ENCODE measurements around the gene ESYT2. TPM values are rescaled to one million over a fixed set of nuclear protein-coding genes. Genes with fewer than 3 reads are reported as not detected.
A peak's percentile ranks its signal among the peaks of the same experiment; 100 is the strongest.

The ESYT2 gene
- total and polyA plus RNA-seq, 9 of the 15 experiments (the other 6 are each of a cell fraction or from before 2014, with no cell fraction given) = 5.8 to 86.9 (median 64.7) TPM

DNA sequence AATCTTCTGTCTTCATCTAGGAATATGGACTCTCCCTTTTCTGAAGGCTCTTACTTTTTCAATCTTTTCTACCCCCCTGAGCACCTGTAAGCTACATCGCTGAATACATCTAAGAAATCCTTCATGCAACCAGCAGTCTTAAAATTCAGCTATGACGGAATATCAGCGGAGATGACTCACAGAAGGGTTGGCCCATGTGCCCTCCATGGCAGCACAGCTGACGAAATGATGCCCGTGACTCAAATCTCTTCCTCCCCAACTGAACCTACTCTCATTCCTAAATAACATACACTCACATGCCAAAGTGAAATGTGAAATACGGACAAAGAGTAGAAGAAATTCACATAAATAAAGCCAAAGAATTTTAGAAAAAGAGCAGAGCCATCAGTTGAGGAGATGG lies 94.4 kb downstream of the ESYT2 start (continued):
- no peak for TF ChIP-seq PATZ1 (CRISPR knock-in tag; IDR thresholded peaks at IDR 0.05; ENCODE audit: borderline replicate concordance)
- no peak for TF ChIP-seq PCBP1 (IDR thresholded peaks at IDR 0.05; ENCODE audit: low read depth, low read length, poor library complexity, severe bottlenecking)

GRCh38 chr7:158733775-158734494 lies 95.4 kb downstream of the ESYT2 start:
- in situ Hi-C loops (cut with MboI) (no loop called here), intact Hi-C loops (cut with micrococcal nuclease) (no loop called here)
- H3K4me2 ChIP-seq (ENCODE audit: insufficient read depth, low read length) = no peak overlapping the region
- ATAC-seq (peak; percentile 70), FAIRE-seq (no peak), DNase-seq (ENCODE audit: extremely low read depth in 1 of 4, low spot score in 3 of 4) (no peak)
- H3K9me3 ChIP-seq (replicated peaks; ENCODE audit: control insufficient read depth, insufficient read depth, low read depth, low read length) = no peaks in the 10 kb centered on the region
- H3K4me1 ChIP-seq (replicated peaks in 1 of 2; ENCODE audit: control insufficient read depth in 2 of 2, insufficient read depth in 2 of 2, low read length in 2 of 2) = peaks cover 0 to 13% of the 10 kb centered on the region in 2 experiments; a peak in 2 of 5 replicates
- 94% methylated on average over 19 of the region's 19 CpGs for WGBS (ENCODE audit: insufficient coverage, low coverage, missing lambda C conversion rate)
- no peak overlapping the region for H3K4me3 ChIP-seq
- peaks cover 83% of the 10 kb centered on the region for H3K36me3 ChIP-seq (ENCODE audit: control insufficient read depth, insufficient read depth, low read length)
- CTCF ChIA-PET (ENCODE audit: low intra/inter-chr PET ratio) = no interaction called here
- H3K27ac ChIP-seq (ENCODE audit: extremely low read depth, low read depth, low read length) = no peak overlapping the region
- H3K79me2 ChIP-seq (ENCODE audit: control insufficient read depth, insufficient read depth, low read length) = no peaks in the 10 kb centered on the region
- no TSS peak for BruUV-seq (replicated peaks)
- no peaks in the 10 kb centered on the region for H4K20me1 ChIP-seq (replicated peaks; ENCODE audit: control insufficient read depth, insufficient read depth, low read length)
- POLR2A ChIA-PET = interaction anchor here (0.6 to 2.0 kb wide), 8 partner anchors 8 to 368 kb away, joined by 3 to 6 read pairs (median 3); partner anchors contain the start of gene NCAPG2
- H3K27me3 ChIP-seq (ENCODE audit: control insufficient read depth in 2 of 2, insufficient read depth in 2 of 2, low read length in 2 of 2) = no peaks in the 10 kb centered on the region
- no peak overlapping the region for H3K9ac ChIP-seq (ENCODE audit: insufficient read depth in 1 of 2, low read depth in 2 of 2, low read length in 2 of 2)
- H2AFZ ChIP-seq (ENCODE audit: low read depth, low read length) = no peak overlapping the region
- no peaks in the 10 kb centered on the region for H3K9me1 ChIP-seq (ENCODE audit: control insufficient read depth, insufficient read depth, low read length)
- TF ChIP-seq GTF2F1 (IDR thresholded peaks at IDR 0.05; ENCODE audit: low read depth, low read length) = no peak
- no peak for TF ChIP-seq ZNF280A (IDR thresholded peaks at IDR 0.05; ENCODE audit: low read depth, partially characterized antibody)
- peak; percentile 12 for TF ChIP-seq DACH1 (IDR thresholded peaks at IDR 0.05; ENCODE audit: partially characterized antibody)
- TF ChIP-seq, protein P1, sequence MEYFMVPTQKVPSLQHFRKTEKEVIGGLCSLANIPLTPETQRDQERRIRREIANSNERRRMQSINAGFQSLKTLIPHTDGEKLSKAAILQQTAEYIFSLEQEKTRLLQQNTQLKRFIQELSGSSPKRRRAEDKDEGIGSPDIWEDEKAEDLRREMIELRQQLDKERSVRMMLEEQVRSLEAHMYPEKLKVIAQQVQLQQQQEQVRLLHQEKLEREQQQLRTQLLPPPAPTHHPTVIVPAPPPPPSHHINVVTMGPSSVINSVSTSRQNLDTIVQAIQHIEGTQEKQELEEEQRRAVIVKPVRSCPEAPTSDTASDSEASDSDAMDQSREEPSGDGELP (CRISPR knock-in tag; IDR thresholded peaks at IDR 0.05; ENCODE audit: borderline replicate concordance) = 0 out of 2 replicates have a peak, but pooled peaks have one; percentile 38
- TF ChIP-seq SP1 (CRISPR knock-in tag; IDR thresholded peaks at IDR 0.05) = no peak
- no peak for TF ChIP-seq FOXP1 (CRISPR knock-in tag; IDR thresholded peaks at IDR 0.05)
- peak; percentile 46 to 58 (median 49); a peak in 5 of 6 replicates for TF ChIP-seq CTCF (IDR thresholded peaks at IDR 0.05 in 2 of 3, conservative IDR thresholded peaks at IDR 0.05 in 1 of 3; ENCODE audit: insufficient read depth in 2 of 3, low read depth in 1 of 3, low read length in 3 of 3)
- TF ChIP-seq ZNF79 (CRISPR knock-in tag; IDR thresholded peaks at IDR 0.05; ENCODE audit: low read depth) = no peak
- TF ChIP-seq LARP7 (IDR thresholded peaks at IDR 0.05) = no peak
- TF ChIP-seq NUFIP1 (IDR thresholded peaks at IDR 0.05; ENCODE audit: partially characterized antibody) = no peak
- no peak for TF ChIP-seq TRIM28 (IDR thresholded peaks at IDR 0.05)

All from K562 (cell line).